CD4-positive, alpha-beta T cell treated with Interferon alpha-2 for 1 hour (primary cell): Measurements from ENCODE around the gene SPSB1.
"Not testable (repeated sequence)": the region's sequence is repeated elsewhere in the genome, so short reads cannot be mapped to it uniquely, and the experiment has no call there.

Source experiments
- DNase-seq, 2 donors: peaks; one replicate each; pipeline ENCODE4 v3.0.0-alpha.2; 2020 to 2022

Gene SPSB1

DNA sequence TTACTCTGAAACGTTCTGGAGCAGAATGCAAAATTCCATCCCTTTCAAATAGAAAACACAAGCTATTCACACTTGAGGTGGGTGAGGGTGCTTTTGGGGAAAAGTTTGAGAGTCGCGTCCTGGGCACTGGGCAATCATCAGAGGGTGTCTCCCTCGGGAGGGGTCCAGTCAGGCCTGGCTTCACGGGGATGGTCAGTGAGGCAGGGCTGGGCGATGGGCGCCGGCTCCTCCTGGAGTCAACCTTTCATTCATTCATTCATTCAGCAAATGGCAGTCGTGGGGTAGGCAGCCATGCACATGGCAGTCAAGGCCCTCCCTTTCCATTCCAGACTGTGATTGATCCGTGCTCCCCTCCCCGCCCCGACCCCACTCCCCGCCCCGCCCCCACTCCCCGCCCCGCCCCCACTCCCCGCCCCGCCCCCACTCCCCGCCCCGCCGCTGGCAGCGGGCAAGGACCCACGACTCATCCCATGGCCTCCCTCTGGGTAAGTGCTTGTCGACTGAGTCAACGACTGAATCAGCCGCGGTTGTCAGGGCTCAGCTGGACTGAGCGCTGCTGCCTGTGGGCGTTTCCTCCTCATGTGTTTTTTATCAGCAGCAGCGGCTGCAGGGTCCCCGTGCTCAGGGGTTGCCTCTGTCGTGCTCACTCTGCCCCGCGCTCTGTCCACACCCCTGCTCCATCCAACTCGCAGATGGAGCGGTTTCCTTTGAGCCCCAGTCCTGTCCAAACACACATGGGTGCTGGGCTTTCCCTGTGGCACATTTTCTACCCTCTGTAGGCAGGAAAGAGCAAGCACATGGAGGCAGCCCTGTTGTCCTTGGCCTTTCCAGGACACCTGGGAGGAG lies 12.5 kb upstream of the SPSB1 start:
- no peak for DNase-seq

DNA sequence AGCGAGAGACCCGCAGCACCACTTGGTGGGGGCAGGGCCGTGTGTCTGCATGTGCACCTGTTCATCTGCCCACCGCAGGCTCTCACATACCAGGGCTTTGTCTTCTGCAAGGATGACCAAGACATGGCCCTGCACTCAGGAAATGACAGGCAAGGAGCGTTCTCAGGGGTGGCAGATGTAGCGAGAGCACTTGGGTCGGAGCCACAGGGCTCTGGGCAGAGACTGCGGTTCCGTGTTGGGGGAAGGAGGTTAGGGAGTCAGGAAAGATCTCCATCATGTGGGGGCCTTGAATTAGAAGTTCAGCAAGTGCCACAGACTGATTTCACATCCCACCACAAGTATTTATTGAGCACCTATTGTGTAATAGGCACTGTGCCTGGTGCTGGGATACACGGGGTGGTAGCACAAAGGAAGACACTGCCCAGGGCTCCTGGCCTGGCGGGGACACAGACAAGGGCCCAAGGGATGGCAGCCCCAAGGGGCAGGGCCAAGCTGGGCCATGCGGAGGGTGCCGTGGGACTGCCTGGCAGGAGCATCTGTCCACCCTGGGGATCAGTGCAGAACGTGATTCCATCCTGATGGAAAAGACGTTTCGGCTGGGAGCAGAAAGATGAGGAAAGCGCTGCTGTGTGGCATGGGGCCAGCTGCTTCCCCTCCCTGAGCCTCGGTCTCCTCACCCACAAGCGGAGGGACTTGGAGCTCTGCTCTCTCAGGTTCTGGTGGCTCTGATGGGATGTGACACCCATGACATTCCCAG lies 11.4 kb upstream of the SPSB1 start:
- no peak for DNase-seq

DNA sequence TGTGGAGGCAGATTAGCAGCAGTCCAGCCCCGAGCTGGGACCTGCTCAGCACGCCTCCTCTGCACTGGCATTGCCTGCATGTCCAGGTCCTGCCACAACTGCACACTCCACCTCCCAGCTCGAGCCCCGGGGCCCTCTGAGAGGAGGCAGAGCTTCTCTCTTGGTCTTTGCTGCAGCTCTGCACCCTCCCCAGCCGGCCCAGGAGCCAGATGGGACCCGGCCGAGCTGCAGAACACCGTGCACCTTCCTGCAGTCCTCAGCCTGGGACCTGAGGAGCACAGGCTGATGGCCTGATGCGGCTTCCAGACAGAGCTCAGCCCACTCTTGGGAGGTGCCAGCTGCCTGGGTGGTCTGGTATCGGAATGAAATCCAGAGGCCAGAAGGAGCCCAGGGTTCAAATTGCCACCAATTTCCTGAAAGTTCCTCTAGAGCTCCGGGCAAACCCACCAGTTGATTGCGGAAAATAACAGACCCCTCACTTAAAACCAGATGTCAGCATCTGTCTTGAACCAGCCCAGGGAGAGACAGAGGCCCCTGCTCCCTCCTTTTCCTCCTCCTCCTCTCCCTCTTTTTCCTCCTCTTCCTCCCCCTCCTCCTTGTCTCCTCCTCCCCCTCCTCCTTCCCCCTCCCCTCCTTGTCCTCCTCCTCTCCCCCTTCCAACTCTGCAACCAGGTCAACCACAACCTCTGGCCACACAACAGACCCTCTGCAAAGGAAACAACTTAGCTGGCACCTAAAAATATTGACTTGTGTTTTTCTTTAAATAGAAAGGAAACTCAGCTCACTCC lies 10.6 kb upstream of the SPSB1 start:
- DNase-seq, result no peak

DNA sequence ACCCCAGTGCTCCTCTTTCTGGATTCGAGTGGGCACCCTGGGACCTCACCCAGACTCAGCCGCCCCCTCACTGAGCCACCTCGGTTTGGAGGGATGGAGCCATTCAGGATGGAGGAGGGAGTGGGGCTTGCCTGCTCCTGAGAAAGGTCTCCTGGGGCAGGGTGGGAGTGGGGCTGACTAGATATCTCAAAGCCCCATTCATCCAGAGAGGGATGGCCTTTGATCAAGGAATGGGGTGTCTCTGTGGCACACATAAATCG lies 10.1 kb upstream of the SPSB1 start:
- DNase-seq, result no peak

DNA sequence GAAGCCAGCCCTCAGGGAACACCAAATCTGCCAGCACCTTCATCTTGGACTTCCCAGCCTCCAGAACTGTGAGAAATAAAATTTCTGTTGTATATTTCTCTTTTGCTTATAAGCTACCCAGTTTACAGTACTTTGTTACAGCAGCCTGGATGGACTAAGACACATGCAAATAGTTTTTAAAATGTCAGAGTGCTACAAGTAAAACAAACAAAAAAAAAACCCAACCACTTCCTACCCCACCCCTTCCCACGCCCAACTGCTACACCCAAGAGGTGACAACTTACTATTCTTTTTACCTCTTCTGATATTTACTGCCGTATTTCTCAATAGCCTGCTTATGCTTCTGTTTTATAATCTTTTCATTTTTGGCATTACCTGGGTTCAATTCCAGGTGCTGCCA lies 8.6 kb upstream of the SPSB1 start:
- DNase-seq, result no peak

DNA sequence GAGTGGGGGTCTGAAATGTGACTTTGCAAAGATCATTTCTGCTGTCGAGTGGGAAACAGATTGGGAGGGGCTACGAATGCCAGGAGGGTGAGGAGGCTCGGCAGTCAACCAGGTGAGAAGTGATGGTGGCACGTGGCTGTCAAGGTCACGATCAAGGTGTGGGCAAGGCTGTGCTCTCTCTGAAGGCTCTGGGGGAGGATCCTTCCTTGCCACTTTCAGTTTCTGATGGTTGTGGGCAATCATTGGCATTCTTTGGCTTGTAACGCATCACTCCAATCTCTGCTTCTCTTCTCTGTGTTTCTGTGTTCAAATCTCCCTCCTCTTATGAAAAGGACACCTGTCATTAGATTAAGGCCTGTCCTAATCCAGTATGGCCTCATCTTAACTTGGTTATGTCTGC lies 6.1 kb upstream of the SPSB1 start:
- no peak for DNase-seq

DNA sequence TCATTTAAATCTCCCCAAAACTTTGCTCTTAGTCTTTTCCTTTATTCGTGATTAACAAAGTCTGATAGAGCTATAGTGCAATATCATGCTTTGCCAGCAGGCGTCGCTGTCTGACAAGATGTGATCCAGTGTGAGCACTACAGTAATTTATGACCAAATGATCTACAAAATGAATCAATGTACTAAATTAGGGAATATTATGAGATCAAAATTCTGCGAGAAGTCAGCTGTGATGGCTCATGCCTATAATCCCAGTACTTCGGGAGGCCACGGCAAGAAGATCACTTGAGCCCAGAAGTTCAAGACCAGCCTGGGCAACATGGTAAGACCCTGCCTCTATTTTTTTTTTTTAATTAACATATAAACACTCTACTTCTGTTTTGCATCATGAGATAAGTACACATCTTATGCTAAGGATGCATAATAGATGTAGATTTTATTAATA lies 3.6 kb upstream of the SPSB1 start:
- peak; percentile 77 to 85 for DNase-seq

DNA sequence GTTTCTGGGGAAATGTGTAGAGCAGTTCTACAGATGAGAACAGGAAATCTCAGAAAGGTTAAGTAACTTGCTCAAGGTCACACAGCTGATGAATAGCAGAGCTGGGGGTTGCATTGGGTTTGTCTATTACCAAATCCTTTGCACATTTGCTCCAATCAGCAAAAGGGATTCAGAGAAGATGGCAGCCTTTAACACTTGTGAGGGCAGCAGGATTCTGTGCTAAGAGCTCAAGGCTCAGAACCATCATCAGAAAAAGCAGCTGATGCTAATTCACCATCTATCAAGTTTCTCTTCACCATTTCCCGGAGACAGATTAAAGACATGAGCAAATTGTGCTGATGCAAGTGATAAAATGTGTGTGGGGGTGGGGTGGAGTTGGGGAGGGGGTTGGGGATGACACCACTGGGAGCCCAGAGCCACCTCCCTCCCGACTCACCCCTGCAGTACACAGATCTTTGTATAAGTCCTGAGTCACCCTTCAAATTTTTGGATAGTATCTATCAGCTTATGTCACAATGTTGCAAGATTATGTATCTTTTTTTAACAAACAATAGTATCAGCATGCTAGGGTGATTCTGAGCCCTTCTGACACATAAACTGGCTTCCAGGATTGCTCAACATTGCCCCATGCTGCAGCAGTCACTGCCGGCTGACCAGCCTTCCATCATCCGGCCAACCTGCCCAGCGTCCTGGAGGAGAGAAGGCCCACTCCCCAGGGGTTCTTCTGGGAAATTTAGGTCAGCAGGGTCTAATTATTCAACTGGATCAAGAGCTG lies 2.8 kb upstream of the SPSB1 start:
- peak in 1 of 2 donors; percentile 20 for DNase-seq

DNA sequence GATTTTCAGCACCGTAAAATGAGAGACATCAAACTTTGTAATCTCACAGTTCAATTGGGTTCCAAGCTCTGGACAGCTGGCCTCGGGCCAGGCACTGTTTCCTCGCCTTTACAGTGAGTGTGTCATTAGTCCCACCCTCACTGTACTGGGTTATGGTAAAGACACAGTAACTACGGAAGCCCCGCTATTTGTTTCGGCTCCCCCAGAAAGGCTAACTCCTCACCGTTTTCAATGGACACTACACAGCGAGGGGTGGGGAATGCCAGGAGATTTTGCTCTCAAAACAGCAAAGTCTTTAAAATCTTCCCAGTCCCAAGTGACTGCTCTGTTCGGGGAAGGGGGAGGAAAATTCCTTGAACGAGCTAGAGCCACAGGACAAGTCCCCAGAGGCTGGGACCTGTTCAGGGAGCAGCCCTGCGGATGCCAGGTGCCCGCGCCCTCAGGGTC lies 757 bp upstream of the SPSB1 start:
- DNase-seq, result no peak

DNA sequence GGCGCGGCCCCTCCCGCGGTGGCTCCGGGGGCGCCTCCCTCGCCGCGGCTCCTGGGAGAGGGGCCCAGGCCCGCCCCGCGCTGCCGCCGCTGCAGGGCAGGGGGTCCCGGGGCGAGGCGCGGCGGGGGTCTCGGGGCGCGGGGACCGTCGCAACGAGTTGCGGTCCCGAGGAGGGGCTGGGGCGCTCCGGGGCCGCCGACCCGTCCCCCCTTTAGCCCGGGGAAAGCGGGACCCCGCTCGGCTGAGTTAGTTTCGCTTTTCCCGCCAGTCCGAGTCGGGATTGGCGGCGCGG lies 493 bp downstream of the SPSB1 start:
- DNase-seq, result no peak

DNA sequence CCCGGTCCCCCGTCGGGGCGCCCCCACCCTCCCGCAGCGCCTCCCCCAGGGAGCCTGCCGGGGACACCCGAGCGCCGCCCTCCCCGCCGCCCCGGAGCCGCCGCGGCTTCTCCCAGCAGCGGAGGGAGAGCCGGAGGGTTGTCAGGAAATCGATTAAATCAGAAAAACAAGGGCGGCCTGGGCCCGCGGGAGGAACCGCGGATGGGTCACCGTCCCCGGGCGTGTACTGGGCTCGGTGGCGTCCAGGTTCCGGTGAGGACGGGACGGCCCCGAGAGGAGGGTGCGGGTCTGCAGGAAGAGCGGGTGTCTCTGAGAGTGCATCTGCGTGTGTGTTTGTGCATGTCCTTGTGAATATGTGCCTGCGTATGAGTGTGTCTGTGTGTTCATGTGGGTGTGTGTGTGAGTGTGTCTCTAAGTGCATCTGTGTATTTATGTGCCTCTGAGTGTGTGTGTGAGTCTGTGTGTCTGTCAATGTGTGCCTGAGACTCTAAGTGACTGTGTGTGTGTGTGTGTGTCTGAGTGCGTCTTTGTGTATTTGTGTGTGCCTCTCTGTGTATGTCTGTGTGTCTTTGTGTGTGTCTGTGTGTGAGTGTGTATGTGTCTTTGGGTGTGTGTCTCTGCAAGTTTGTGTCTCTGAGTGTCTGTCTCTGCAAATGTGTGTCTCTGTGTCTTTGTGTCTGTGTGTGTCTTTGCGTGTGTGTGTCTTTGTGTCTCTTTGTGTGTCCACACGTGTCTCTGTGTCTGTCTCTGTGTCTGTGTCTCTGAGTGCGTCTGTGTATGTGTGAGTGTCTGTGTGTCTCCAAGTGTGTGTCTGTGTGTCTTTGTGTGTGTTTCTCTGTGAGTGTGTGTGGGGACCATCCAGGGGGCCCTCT lies 1.1 kb downstream of the SPSB1 start:
- peak; percentile 7 to 55 for DNase-seq

DNA sequence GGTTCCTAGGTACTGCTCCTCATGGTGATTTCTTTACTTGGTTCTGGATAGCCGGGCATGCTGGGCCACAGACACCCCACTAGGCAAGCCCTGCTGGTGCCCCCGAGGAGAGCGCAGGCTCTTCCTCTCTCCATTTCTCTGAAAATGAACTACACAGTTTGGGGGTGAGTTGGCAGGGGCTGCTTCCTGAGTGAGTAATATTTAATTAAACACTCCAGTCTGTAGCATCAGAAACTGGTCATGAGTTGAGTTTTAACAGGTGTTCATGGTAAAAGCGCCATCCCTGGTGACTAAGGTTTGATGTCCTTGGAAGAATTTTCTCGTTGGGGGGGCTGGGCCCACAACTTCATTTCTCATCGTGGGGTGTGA lies 1.7 kb downstream of the SPSB1 start:
- DNase-seq, result no peak

DNA sequence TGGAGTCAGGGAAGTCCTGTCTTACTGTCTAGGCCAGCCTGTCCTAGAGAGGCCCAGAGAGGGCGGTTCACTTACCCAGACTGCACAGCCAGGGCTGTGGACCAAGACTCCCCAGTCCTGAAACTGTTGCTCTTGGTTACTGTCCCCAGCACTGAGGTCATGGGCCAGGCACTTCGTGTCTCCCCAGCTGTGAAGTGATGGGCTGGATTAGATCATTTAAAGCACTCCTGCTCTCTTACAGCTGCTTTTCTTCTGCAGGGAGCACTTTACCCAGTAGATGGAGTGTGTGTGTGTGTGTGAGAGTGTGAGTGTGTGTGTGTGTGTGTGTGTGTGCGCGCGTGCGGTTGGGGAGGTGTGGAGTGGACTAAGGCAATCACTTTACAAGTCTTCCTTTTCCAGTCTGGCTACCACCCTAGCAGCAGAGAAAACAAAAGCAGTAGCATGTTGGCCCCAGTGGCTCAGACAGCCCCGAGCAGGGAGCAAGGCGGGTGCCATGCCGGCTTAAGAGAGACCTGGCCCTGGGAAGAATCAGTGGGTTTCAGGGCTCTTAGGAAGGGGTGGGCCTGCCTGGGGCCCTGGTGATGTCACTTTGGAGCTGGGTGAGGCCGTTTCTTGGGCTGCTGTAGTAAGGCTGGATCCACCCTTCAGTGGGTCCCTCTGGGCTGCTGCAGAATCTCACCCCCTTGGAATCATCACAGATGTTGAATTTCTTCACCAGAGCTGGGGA lies 2.4 kb downstream of the SPSB1 start:
- peak in 1 of 2 donors; percentile 33 for DNase-seq

DNA sequence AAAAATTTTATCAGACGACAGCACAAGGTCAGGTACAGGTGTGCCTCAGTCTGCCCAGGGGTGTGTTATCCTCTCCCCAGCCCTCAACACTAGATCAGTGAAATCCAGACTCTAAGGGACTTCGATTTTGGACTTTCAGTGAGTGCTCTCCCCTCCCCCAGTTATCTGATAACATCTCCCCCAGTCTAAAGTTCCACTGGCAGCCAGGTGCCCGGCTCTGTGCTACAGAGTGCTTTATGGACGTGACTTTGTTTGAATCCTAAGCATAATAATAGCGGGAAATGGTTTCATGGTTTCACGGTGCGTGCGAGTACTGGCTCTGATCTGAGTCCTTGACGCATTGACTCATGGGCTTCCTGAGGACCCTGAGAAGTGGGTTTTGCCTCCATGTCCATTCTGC lies 3.2 kb downstream of the SPSB1 start:
- DNase-seq, result no peak

DNA sequence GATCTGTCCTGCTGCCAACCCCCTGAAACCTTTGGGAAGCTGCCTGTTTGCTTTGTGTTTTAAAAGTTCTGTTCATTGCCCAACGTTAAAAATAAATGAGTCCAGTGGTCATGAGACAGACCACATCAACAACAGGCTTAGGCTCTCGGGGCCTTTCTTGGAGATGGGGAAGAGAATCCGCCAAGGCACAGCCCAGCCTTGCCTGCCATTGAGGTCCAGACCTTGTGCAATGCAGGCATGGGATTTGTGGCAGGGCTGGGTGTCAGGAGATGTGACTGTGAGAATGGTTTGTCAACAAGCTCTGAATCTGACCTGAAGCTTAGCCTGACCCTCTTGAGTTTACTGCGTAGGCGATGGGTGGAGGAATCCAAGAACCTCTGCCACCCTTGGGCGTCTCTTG lies 4.2 kb downstream of the SPSB1 start:
- no peak for DNase-seq

DNA sequence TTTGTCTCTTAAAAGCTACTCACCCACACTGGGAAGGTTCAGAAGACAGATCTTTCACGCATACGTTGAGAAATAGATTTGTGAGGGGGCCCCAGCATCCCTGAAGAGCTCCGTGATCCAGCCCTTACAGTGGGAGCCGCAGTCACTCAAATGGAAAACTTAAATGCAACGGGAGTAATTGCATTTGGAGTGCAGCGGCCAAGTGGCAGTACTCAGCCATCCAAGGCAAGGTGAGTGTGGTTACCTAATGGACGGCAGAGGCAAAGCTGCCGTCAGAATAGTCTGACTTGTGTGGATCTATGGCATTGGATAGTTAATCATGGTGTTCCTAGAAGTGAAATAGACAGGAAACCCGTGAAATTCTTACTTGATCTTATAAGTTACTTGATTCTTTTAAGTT lies 5.1 kb downstream of the SPSB1 start:
- DNase-seq, result no peak

DNA sequence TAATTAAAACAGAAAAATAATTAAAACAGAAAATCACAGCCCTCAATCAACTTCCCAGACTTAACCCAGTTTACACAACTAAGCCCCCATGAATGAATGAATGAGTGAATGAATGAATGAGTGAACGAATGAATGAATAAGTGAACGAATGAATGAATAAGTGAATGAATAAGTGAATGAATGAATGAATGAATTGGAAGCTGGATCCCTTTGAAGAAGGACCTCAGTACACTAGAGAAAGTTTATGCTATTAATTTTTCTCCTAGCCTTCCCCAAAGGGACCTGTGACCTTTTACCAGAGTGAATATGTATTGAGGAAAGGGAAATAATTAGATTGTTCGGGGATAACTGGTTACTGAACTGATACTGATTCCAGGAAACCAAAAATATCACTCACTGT lies 5.6 kb downstream of the SPSB1 start:
- no peak for DNase-seq

DNA sequence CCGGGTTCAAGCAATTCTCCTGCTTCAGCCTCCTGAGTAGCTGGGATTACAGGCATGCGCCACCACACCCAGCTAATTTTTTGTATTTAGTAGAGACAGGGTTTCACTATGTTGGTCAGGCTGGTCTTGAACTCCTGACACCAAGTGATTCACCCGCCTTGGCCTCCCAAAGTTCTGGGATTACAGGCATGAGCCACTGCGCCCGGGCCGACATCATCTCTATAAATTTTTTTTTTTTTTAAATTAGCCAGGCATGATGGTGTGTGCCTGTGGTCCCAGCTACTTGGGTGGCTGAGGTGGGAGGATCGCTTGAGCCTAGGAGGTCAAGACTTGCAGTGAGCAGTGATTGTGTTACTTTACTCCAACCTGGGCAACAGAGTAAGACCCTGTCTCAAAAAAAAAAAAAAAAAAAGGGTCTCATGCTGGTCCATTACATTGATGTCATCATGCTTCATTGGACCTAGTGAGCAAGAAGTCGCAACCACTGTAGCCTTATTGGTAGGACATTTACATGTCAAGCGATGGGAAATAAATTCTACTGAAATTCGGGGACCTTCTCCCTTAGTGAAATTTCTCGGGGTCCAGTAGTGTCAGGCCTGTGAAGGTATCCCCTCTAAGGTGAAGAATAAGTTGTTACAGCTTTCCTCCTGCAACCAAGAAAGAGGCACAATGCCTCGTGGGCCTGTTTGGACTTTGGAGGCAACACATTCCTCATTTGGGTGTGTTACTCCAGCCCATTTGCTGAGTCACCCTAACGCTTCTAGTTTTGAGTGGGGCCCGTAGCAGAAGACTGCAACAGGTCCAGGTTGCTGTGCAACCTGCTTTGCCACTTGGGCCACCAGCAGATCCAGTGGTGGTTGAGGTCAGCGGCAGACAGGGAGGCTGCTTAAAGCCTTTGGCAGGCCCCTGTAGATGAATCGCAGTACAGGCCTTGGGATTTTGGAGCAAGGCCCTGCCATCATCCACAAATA lies 7.2 kb downstream of the SPSB1 start:
- not testable (repeated sequence) for DNase-seq

DNA sequence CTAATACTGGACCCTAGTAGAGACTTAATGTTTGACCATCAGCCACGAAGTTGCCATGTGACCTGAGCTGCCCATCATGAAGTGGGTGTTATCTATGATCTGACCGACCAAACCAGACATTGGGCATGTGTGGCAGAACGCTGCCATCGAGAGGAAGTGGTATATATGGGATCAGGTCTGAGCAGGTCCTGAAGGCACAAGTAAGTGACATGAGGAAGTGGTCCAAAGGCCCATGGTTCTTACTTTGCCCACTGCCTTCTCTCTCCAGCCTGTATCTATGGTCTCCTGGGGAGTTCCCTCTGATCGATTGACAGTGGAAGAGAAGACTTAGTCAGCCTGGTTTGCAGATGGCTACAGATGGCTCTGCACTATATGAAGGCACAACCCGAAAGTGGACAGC lies 7.9 kb downstream of the SPSB1 start:
- no peak for DNase-seq
